HG03469 (cell line): ENCODE data around the gene RAB6B.

Experiments
- ATAC-seq: cut with Tn5 transposase; IDR thresholded peaks from one replicate; pipeline ENCODE4 v1.9.1; 2021; ENCODE audit warnings: mild to moderate bottlenecking, moderate library complexity, moderate number of reproducible peaks; ENCODE audit not compliant: unreplicated experiment

The RAB6B gene

DNA sequence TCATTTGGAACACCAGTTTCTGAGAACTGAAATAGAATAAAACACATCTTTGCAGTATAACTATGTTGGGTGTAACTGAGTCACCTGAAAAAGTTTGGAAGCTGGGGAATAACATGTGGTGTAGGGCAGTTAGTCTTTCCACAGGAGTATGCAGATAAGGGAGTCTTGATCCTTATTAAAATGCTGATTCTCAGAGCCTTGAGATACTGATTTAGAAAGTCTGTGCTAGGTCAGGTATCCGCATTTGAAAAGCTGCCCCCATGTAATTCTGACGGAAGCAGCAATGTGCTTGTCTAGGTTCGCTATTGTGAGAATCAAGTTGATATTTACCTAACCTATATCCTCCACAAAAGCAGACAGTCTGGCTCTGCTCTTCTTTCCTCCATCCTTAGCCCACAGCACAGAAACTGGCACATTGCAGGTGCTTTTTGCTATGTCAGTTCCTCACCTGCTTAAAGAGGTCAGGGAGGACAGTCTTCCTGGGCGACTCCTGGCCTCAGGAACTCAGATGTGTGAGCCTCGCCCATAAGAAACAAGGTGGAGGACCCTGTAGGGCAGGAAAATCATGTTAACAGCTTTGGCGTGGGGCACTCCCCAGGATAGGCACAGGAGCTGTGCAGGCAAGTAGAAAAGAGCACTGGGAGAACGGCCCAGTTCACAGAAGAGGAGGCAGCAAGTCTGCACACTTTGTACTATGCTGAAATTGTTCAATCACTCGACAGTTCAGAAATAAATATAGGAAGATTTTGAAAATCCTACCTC lies 117.7 kb downstream of the RAB6B start:
- ATAC-seq, result no peak

DNA sequence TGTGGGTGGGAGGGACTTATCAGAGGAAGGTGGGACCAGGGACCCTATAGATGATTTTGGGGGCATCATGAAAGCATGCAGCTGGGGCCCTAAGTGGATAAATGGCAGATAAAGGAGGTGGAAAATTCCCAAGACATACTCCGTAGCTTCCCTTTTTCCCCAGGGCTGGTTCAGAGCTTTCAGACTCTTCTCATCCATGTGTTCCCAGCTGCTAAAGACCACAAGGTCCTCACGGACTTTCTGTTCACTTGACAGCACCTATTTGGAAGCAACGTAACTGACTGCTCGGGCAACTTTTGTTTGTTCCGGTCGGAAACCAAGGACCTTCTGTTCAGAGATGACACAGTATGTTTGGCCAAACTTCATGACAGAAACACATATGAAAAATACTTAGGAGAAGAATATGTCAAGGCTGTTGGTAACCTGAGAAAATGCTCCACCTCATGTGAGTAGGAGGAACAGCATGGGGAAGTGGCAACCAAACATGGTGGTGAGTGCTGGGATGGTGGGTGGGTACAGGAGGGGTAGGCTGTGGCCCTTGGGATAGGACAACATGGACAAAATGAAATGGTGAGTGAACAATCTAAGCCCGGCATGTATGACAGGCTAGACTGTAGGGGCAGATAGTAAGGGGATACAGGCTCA lies 118.8 kb downstream of the RAB6B start:
- no peak for ATAC-seq

DNA sequence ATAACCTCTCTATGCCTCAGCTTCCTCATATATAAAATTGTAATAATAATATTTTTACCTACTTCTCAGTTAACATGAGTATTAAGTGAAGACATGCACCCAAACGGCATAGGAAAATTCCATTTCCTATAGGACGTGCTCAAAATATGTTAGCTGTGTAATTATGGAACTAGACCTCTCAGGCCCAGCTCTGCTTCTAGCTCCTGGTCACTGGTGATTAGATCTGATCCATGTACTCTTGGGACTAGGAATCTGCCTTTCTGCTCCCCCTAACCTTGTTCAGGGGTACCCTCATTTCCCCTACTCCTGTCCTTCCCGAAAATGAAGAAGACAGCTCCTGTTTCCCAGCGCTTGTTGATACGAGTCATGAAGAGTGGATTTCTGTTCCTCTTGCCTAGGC lies 119.8 kb downstream of the RAB6B start:
- ATAC-seq, result no peak

DNA sequence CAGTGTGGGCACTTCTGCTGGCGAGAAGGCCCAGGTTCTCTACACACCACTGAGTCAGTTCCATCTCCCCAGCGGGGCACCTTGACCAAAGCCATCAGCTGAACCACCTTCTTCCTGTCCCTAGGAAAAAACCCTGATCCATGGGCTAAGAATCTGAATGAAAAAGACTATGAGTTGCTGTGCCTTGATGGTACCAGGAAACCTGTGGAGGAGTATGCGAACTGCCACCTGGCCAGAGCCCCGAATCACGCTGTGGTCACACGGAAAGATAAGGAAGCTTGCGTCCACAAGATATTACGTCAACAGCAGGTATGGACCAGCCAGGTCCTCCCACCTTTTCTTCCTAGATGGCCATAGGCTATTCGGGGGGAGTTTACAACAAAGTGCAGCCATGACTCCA lies 120.4 kb downstream of the RAB6B start:
- no peak for ATAC-seq
